ENCODE measurements around the gene CCDC106.

Gene CCDC106

DNA sequence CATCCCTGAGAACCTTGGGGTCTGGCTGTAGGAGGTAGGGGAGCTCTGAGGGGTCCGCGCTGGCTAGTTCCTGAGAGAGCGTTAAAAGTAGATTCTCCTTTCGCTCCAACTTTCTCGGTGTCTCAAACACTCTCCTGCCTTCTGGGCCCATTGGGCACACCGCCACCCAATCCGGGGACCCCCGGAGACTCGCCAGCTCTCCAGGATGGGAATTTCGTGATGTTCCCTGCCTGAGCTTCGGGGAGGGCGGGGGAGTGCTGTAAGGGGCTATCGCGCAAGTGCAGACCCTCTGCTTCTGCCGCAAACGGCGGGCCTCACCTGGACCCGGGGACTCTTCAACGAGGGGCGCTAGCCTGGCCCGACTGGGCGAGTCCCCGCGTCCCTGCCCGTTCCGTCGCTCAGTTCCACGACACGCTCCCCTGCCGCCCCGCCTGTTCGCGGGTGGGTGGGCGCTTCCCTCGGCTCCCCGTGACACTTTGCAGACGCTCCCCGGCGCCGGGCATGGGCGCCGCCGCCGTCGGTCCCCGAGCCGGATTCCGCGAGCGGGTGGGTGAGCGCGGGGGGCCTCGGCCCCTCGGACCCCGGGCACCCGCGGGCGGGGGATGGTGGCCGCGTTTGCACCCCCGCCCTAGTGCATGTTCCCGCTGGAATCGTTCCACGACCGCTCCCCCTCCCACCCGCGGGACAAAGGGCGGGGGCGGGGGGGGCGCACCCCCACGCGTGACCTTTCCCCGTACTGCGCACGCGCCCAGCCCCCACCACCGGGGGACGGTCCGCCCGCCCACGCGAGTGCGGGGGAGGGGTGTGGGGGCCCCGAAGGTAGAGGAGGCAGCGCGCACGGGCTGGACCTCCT lies at the start of gene CCDC106:
Gene CCDC106, plus strand, starts transcription at position 481 of the 853 bp plus-strand sequence. CDS start 835 bp downstream, outside the sequence.
- DNase-seq (ENCODE audit: low read depth, low spot score), result peak; percentile 72

DNA sequence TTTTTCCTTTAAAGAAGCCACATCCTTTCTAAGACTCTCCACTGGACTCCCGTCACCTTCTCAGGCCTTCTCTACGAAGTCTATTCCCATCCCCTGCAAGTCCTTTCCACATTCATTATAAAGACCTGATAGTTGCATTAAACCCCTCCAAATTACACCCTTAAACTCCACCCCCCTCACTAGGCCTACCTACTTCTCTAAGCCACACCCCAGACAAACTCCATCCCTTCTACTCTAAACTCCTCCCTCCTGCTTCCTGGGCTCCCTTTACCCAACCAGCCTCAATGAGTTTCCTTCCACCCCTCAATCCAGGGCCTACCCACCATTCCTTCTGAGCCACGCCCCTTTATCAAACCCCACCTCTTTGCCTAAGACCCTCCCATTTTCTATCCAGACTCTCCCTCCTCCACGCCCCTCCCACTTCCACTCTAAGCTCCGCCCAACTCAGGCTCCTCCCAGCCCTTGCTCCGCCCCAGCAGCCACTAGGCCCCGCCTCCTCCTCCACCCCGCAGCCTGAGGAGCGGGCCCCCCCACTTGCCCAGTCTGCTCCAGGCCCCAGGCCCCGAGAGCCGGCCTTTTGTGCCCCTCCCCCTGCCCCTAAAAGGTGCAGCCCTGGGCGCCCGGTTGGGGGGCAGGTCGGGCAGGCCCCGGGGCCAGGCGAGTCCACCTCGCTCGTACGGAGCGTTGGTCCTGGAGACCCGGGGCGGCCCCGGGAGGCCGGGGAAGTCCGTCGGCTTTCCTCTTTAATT lies 49.1 kb upstream of the CCDC106 start:
- peak; percentile 99 for DNase-seq (ENCODE audit: low read depth, low spot score)

DNA sequence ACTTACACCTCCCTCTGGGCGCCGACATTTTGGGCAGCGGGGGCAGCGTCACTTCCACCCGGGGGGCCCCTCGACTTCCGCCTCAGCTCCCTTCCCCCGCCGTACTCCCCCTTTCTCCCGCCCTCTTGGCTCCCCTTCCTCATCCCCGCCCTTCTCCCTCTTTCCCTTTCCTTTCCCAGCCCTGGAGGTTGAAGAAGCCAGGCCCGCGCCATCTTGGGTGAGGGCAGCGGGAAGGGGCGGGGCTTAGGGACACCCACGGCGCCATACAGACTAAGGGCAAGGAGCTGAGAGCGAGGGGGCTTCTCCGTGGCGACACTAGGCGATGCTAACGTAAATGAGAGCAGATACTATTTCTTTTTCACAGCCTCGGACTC lies 48.6 kb upstream of the CCDC106 start, which contains the start of gene FIZ1:
Gene FIZ1, minus strand, starts transcription at position 50 of the 374 bp plus-strand sequence. CDS start 1,652 bp downstream, outside the sequence.
- DNase-seq (ENCODE audit: low read depth, low spot score), result peak; percentile 99

DNA sequence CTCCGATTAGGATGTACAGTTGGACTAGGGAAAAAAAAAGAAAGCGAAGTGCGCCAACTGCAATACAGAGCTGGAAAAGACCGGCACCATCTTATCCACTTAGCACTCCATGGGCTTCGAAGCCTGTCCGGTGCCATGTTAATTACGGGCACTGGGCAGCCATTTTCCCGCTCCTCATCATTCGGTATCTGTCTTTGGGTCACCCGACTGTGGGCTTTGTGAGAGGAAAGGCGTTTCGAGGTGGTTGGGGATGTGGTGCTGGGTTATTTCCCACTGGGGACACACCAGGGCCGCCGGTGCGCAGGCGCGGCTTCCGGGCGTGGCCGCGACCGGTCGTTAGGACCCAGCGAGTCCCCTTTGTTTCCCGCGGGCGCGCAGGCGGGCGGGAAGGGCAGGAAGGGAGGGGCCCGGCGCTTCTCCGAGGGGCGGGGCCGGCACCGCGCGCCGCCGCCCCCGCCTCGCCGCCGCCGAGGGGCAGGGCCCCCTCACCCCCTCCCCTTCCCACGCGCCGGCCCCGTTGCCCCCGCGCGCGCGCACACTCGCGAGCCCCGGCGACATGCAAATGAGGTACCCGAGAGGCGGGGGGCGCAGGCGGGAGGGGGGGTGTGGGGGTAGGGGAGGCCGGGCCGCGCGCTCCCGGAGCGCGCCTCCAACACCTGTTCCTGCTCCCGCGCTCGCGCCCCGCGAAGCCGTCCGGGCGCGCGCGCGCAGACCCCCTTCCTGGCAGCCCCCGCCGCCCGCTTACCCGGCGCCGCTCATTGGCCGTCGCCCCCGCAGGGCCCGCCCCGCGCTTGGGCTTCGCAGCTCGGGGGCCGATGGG lies 48.0 kb upstream of the CCDC106 start, which contains the start of gene ZNF524:
Gene ZNF524, plus strand, starts transcription at position 447 of the 820 bp plus-strand sequence. CDS start 1,825 bp downstream, outside the sequence.
- peak; percentile 82 for DNase-seq (ENCODE audit: low read depth, low spot score)

DNA sequence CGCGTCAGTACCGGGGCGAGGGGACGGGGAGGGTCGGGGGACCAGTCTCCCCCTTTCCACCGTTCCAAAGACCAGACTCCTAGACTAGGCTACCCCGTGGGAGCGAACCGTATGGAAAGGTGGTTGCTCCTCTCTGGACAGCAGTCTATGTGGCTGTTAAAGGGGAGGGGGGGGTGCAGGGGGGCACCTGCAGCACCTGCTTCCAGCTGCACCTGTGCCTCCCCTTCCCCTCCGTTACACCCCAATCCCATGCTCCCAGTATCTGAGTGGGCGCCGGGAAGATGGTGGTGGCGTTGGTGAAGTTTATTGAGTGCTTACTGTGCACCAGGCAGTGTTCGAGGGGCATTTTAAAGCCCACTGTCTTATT lies 47.4 kb upstream of the CCDC106 start:
- no peak for DNase-seq (ENCODE audit: low read depth, low spot score)

DNA sequence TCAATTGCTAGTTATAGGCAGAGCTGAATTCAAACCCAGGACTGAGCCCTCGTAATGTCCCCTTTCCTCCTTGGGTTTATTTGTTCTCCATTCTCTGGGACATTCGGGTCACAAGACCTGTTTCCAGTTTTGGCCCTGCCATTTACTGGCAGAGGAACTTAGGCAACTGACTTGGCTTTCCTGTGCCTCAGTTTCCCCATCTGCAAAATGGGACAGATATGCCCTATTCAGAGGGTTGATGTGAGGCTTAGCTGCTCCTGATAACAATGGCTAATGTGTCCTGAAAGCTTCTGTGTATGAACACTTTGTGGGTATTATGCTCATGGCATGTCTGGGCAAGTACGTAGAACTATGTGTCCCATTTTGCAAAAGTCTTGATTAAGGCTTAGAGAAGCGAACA lies 46.9 kb upstream of the CCDC106 start:
- DNase-seq (ENCODE audit: low read depth, low spot score), result no peak

DNA sequence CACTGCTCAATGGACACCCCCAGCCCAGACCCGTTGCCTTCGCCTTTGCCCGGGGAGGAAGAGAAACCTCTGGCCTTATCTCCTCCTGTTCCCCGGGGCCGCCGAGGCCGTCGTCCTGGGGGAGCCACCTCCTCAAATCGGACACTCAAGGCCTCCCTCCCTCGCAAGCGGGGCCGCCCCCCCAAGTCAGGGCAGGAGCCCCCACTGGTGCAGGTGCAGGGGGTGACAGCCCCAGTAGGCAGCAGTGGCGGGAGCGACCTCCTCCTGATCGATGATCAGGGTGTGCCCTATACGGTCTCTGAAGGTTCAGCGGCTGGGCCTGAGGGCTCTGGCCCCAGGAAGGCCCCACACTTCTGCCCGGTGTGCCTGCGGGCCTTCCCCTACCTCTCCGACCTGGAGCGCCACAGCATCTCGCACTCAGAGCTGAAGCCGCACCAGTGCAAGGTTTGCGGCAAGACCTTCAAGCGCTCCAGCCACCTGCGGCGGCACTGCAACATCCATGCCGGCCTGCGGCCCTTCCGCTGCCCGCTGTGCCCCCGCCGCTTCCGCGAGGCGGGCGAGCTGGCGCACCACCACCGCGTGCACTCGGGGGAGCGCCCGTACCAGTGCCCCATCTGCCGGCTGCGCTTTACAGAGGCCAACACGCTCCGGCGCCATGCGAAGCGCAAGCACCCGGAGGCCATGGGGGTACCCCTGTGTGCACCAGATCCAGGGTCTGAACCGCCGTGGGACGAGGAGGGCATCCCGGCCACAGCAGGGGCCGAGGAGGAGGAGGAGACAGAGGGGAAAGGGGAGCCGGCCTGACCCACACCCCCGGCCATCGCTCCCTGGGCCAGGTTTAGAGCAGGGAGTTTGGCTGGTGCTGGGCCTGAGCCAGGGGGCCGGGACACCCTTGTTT lies 45.7 kb upstream of the CCDC106 start:
- DNase-seq (ENCODE audit: low read depth, low spot score), result no peak

DNA sequence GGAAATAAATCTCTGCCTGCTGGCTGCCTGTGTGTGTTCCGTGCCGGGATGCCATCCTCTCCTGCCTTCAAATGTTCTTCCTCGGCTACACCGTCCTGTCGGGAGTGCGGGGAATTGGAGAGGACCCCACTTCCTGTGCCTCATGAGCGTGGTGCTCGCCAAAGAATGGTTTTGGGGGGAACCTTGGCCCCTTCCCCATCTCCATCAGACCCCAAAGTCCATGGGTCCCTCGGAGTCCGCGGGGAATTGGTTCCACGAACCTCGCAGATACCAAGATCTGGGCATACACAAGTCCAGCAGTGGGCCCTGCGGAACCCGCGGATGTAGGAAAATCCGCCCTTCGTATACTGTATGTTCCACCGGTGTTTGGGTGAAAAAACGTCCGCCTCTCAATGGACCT lies 44.9 kb upstream of the CCDC106 start:
- no peak for DNase-seq (ENCODE audit: low read depth, low spot score)

DNA sequence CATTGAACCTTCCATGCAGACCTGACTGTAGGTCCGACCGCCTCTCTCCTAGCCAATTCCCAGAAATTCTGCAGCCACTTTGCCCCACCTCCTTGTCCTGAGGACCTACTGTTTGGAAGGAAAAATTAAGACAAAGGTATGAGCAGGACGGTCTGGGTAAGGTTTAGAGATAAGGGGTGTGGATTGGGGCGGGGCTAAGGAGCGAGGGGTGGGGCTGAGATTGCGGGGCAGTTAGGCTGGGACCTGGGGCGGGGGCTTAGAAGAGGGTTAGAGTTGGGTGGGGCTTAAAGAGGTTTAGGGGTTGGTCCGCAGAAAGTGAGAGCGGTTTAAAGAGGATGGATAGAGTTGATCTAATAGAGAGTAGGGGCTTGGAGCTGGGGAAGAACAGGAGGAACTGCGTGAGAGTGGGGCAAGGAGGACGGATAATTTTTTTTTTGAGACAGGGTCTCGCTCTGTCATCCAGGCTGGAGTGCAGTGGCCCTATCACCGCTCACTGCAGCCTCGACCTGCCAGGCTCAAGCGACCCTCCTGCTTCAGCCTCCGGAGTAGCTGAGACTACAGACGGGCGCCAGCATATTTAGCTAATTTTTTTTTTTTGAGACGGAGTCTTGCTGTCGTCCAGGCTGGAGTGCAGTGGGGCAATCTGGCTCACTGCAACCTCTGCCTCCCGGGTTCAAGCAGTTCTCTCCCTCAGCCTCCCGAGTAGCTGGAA lies 44.3 kb upstream of the CCDC106 start:
- no peak for DNase-seq (ENCODE audit: low read depth, low spot score)

DNA sequence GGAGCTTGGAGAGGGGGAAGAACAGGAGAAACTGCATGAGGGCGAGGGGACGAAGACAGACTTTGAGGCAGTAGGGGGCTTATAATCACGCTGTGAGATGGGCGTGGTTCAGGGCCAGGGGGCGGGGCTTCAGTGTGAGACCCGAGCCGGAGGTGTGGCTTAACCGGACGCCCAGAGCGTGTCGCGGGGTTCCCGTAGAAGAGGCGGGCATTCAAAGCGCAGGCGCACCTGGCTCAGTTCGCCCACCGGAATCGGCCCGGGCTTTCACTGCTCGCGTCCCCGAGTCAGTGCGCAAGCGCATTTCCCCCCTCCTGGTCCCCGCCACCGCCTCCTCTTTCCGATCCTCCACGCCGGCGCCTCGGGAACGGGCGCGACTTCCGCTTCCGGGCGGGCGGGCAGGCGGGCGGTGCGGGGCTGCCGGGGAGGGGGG lies 42.8 kb upstream of the CCDC106 start:
- DNase-seq (ENCODE audit: low read depth, low spot score), result peak; percentile 99

DNA sequence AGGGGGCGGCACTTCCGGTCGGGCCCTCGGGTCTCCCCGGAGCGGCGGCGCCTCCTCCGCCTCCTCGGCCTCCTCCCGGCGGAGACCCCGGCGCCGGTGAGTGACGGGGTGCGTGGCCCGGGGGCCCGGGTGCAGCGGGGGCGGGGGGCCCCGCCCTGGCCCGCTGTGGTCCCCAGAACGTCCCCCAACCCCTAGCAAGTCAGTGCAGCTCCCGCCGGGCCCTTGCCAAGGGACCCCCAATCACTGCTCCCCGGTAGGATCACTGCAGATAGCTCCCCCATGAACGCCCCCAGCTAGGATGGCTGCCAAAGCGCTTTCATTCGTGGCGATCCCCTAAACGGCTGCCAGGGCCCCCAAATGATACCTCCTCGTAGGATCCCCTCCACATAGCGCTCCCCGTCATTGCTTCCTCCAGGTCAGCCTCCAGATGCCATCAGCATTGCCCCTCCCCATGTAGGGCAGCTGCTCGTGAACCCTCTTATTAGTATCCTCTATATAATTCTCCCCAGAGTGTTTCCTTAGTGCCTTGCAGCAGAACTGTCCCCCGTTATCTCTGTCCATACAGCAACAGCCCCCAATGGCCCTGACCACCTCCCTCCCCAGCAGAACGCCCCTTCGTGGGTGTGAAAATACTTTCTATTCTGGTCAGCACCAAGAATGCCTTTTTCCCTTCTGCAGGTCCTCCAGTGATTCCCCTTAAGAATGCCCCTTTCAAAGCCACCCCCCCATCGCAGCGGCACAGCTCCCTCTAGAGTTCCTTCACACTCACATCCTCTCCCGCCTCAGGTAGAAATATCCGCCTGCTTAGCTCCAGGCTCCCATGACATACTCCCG lies 42.2 kb upstream of the CCDC106 start, which contains the start of gene ZNF865:
Gene ZNF865, plus strand, starts transcription at position 11 of the 834 bp plus-strand sequence. CDS start 7,972 bp downstream, outside the sequence.
- DNase-seq (ENCODE audit: low read depth, low spot score), result peak; percentile 92

DNA sequence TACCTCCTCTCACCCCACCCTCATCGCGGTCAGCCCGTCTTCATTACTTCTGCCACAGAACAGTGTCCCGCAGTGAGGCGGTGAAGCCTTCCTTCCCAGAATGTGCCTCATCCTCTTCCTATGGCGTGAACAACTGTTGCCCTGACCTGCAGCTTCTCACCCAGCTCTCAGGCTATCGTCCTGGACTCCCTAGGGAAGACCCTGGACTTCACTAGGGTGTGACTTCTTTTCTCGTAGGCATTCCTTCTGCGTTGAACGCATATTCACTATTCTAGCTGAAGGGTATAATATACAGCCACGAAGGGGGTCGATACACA lies 41.6 kb upstream of the CCDC106 start:
- no peak for DNase-seq (ENCODE audit: low read depth, low spot score)

DNA sequence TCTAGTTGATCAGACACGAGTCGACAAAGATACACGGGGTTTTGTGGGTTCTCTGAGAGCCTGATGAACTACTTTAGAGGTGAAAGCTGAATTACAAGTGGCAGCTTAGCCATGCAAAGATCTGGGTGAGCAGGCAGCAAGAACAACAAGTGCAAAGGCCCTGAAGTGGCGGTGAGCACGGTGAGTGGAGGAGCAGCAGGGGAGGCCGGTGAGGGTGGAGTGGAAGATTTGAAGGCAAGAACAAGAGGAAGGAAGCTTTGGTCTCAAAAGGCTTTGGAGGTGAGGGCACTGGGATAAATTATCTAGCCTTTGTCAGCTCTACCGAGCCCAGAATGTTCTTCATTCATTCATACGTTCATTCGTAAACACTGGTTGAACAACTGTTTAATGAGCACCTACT lies 41.2 kb upstream of the CCDC106 start:
- DNase-seq (ENCODE audit: low read depth, low spot score), result no peak

DNA sequence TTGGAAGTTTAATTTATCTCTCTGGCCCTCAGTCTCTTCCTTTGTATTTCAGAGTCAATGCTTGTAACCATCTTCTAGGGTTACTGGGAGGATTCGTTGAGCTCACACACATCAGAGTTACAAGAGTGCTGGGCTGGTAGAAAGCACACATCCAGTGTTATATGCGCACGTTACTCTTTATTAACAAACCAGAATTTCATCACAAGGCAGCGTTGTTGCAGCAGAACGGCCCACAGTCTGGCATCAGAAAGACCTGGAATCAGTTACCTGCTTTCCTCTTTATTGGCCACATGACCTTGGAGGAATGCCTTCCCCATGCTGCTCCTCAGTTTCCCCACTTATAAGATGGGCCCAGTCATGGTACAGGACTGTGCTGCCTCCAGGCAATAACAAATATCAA lies 38.7 kb upstream of the CCDC106 start:
- no peak for DNase-seq (ENCODE audit: low read depth, low spot score)

DNA sequence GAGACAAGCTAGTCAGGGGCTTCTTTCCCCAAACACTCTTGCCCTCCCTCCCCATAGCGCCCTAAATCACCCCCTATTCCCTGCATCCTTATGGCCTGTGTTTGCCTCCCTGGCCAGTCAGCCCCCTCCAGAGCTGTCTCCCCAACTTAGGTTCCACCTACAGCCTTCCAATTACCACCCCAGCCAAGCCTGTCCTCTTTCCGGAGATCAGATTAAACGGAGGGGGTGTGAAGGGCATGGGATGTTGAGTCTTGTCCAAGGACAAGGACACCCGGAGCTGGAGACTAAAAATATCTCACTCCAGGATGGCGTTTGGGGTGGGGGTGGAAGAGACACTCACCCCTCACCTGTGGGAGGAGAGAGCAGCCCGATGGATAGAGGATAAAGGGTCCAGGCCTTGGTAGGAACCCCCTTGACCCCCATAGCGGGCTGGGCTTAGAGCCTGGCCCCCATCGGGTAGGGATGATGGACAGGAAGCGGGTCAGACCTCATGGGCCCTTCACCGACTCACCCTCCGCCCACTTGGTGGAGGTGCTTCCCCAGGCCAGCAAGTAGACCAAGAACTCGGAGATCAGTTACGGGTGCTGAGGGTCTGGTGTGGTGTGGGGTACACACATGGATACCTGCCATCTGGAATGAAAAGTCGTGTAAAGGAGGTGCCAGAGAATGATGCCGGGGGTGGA lies 36.6 kb upstream of the CCDC106 start:
- DNase-seq (ENCODE audit: low read depth, low spot score), result no peak

DNA sequence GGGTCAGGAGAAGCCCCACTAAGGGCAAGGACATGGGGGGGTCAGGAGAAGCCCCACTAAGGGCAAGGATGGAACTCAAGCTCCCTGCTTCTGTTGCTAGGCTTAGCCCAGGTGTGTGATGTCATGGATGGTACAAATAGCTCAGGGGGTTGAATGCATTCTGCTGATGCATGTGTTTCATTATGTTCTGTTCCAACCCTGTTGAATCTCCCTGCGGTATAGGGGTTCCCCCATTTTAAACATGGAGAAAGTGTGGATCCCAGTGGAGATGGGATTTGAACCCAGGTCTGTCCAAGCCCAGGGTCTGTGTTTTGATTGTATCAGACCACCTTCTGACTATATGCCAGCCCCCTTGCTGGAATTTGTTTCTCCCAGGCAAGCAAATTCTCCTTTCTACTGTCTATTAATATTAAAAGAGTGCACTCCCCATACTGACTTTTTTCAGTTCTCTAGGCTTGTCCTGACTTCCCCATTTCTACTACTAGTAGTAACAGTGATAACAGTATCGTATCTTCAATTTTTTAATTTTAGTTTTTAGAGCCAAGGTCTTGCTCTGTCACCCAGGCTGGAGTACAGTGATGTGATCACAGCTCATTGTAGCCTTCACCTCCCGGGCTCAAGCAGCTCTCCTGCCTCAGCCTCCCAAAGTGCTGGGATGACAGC lies 35.9 kb upstream of the CCDC106 start:
- no peak for DNase-seq (ENCODE audit: low read depth, low spot score)

DNA sequence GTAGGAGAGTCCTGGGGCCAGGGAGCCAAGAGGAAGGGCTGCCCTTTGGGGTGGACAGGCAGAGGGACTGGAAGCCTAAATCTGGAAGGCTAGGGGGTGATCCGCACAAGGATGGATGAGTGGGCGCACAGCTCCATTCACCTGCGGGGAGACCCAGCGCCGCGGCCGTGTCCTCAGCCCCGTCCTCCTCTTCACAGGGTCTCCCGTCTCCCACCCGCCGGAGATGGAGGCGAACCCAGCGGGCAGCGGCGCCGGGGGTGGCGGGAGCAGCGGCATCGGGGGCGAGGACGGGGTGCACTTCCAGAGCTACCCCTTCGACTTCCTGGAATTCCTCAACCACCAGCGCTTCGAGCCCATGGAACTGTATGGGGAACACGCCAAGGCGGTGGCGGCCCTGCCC lies 34.6 kb upstream of the CCDC106 start:
- no peak for DNase-seq (ENCODE audit: low read depth, low spot score)
